Measurements from ENCODE around the gene PTDSS2. TPM values are rescaled to one million over a fixed set of nuclear protein-coding genes. Genes with fewer than 3 reads are reported as not detected.

Gene PTDSS2
- total and polyA plus RNA-seq, 2 donors from 2014 or later: 28.5 to 37.7 TPM

GRCh38 chr11:469684-470560 lies 19.8 kb downstream of the PTDSS2 start:
- Histone ChIP-seq H3K9me3 (ENCODE audit: control insufficient read depth in 2 of 3, insufficient read depth in 1 of 3, low read length in 3 of 3) (no peaks in the 10 kb centered on the region), H3K27me3 (ENCODE audit: control insufficient read depth, insufficient read depth, low read length) (no peaks in the 10 kb centered on the region), H3K4me1 (ENCODE audit: control insufficient read depth in 2 of 3, insufficient read depth in 2 of 3, low read depth in 1 of 3, low read length in 3 of 3) (peaks cover 0 to 11% (median 6%) of the 10 kb centered on the region in 3 donors), H3K9ac (ENCODE audit: low read length in 3 of 3) (peak overlapping the region in 2 of 3 donors; percentile 0 to 90), H3K4me3 (ENCODE audit: low read length in 3 of 3) (peak overlapping the region in 2 of 3 donors; percentile 3 to 59), H3K27ac (ENCODE audit: low read depth in 2 of 2, low read length in 2 of 2) (peak overlapping the region; percentile 82 to 97), H3K36me3 (ENCODE audit: control insufficient read depth in 2 of 3, insufficient read depth in 3 of 3, low read length in 3 of 3) (no peaks in the 10 kb centered on the region)
- peak; percentile 2 for TF ChIP-seq CTCF (IDR thresholded peaks at IDR 0.05; ENCODE audit: borderline replicate concordance, extremely low read depth, insufficient read depth)
- FAIRE-seq (peak; percentile 65), DNase-seq (peak; percentile 64 to 89 (median 69))
- intact Hi-C loops (cut with DNase I): no loop called here

DNA sequence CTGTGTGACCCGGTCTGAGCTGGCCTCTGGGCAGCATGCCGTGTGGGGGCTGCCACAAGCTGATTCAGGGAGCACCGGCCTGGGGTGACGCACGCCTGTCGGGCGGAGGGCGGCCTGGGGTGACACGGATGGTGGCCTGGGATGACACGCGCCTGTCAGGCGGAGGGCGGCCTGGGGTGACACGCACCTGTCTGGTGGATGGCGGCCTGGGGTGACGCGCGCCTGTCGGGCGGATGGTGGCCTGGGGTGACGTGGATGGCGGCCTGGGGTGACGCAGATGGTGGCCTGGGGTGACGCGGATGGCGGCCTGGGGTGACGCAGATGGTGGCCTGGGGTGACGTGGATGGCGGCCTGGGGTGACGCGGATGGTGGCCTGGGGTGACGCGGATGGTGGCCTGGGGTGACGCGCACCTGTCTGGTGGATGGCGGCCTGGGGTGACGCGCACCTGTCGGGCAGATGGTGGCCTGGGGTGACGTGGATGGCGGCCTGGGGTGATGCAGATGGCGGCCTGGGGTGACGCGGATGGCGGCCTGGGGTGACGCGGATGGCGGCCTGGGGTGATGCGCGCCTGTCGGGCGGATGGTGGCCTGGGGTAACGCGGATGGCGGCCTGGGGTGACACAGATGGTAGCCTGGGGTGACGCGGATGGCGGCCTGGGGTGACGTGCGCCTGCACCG lies 21.5 kb downstream of the PTDSS2 start:
- intact Hi-C loops (cut with DNase I): no loop called here
- Histone ChIP-seq H3K9ac (ENCODE audit: low read length in 3 of 3) (no peak overlapping the region), H3K4me1 (ENCODE audit: control insufficient read depth in 2 of 3, insufficient read depth in 2 of 3, low read depth in 1 of 3, low read length in 3 of 3) (peaks cover 0 to 11% (median 6%) of the 10 kb centered on the region in 3 donors), H3K9me3 (ENCODE audit: control insufficient read depth in 2 of 3, insufficient read depth in 1 of 3, low read length in 3 of 3) (no peaks in the 10 kb centered on the region), H3K27ac (ENCODE audit: low read depth in 2 of 2, low read length in 2 of 2) (no peak overlapping the region), H3K27me3 (ENCODE audit: control insufficient read depth, insufficient read depth, low read length) (no peaks in the 10 kb centered on the region), H3K4me3 (ENCODE audit: low read length in 3 of 3) (no peak overlapping the region), H3K36me3 (ENCODE audit: control insufficient read depth in 2 of 3, insufficient read depth in 3 of 3, low read length in 3 of 3) (no peaks in the 10 kb centered on the region)
- FAIRE-seq (no peak), DNase-seq (peak in 1 of 5 donors; percentile 58)
- TF ChIP-seq CTCF (IDR thresholded peaks at IDR 0.05; ENCODE audit: borderline replicate concordance, extremely low read depth, insufficient read depth): no peak

DNA sequence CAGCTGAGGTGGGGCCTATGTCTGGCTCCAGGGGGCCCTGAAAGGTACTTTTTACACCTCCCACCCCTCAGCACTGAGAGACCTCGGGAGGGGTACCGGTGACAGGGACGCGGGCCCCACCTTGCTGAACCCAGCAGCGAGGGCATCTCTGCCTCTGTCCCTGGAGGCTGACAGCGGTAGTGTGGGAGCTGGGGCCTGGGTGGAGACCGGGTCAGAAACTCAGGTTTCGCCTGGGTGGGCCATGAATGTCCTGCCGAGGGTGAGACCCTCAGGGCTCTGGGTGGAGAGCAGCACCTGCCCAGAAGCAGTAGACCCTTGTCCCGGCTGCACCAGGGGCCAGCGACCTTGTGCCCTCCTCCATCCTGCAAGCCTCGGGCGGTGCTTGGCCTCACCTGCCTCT lies 22.2 kb downstream of the PTDSS2 start:
- H3K9ac ChIP-seq (ENCODE audit: low read length in 3 of 3): no peak overlapping the region

More for the DNA sequence above, 22.2 kb downstream of the PTDSS2 start:
- Histone ChIP-seq H3K4me1 (ENCODE audit: control insufficient read depth in 2 of 3, insufficient read depth in 2 of 3, low read depth in 1 of 3, low read length in 3 of 3) (peaks cover 0 to 11% (median 6%) of the 10 kb centered on the region in 3 donors), H3K27ac (ENCODE audit: low read depth in 2 of 2, low read length in 2 of 2) (no peak overlapping the region), H3K9me3 (ENCODE audit: control insufficient read depth in 2 of 3, insufficient read depth in 1 of 3, low read length in 3 of 3) (no peaks in the 10 kb centered on the region), H3K4me3 (ENCODE audit: low read length in 3 of 3) (no peak overlapping the region), H3K27me3 (ENCODE audit: control insufficient read depth, insufficient read depth, low read length) (no peaks in the 10 kb centered on the region), H3K36me3 (ENCODE audit: control insufficient read depth in 2 of 3, insufficient read depth in 3 of 3, low read length in 3 of 3) (no peaks in the 10 kb centered on the region)
- intact Hi-C loops (cut with DNase I): no loop called here
- FAIRE-seq: no peak
- peak in 1 of 5 donors; percentile 55 for DNase-seq
- TF ChIP-seq CTCF (IDR thresholded peaks at IDR 0.05; ENCODE audit: borderline replicate concordance, extremely low read depth, insufficient read depth): no peak
